SK-N-SH (cell line): ENCODE measurements around the gene LIAS. TPM values are rescaled to one million over a fixed set of nuclear protein-coding genes. Genes with fewer than 3 reads are reported as not detected.

Experiments
- CTCF ChIA-PET: fragments of 300-600, 350-600 bp; formaldehyde crosslinking; extraction: SDS; loops from one replicate; lab custom pipeline; 2021; lab: Yijun Ruan, JAX
- POLR2A ChIA-PET: fragments of 350-600 bp; sonication (Branson Sonifier 250); formaldehyde crosslinking; extraction: SDS; loops from one replicate; lab custom pipeline; 2020; ENCODE audit warnings: antibody characterized with exemption, inconsistent platforms; lab: Yijun Ruan, JAX
- DNase-seq: peaks from one replicate; pipeline ENCODE4 v3.0.0; 2012
- H2AFZ ChIP-seq: fragments of 200-600 bp; sonication (generic); 2 replicates; pipeline ENCODE4 v1.8.1; 2016; ENCODE audit warnings: antibody characterized with exemption, mild to moderate bottlenecking, low read depth
- H3F3A ChIP-seq: fragments of 200-600 bp; sonication (generic); replicated peaks from 2 replicates; pipeline ENCODE3; 2016; ENCODE audit warnings: antibody characterized with exemption, mild to moderate bottlenecking; ENCODE audit not compliant: insufficient read depth
- H3K27ac ChIP-seq, 2 experiments: fragments of 200-500 bp in 1 of 2; fragments of 200-600 bp in 1 of 2; sonication (Bioruptor generic) in 1 of 2; sonication (generic), shearing (Covaris generic) in 1 of 2; 2 replicates each; pipeline versions ENCODE4 v1.5.1 to v1.6.1; 2014 to 2016; ENCODE audit warnings: low read depth in 2 of 2, inconsistent platforms in 1 of 2, low read length in 1 of 2, mild to moderate bottlenecking in 1 of 2, mixed read lengths in 1 of 2
- H3K27me3 ChIP-seq: fragments of 200-600 bp; sonication (generic), shearing (Covaris generic); 2 replicates; pipeline ENCODE4 v1.6.1; 2016; ENCODE audit warnings: mixed run types; ENCODE audit not compliant: insufficient read depth
- H3K36me3 ChIP-seq, 2 experiments: fragments of 200-500 bp in 1 of 2; fragments of 200-600 bp in 1 of 2; sonication (Bioruptor generic) in 1 of 2; sonication (generic) in 1 of 2; replicated peaks in 1 of 2; 2 replicates each; pipeline versions ENCODE3 to v1.5.1; 2014 to 2016; ENCODE audit warnings: low read length in 1 of 2, mild to moderate bottlenecking in 1 of 2; ENCODE audit not compliant: insufficient read depth in 2 of 2, control insufficient read depth in 1 of 2
- H3K4me1 ChIP-seq, 2 experiments: fragments of 200-500 bp in 1 of 2; fragments of 200-600 bp in 1 of 2; sonication (Bioruptor generic) in 1 of 2; sonication (generic), shearing (Covaris generic) in 1 of 2; 2 replicates each; pipeline versions ENCODE4 v1.5.1 to v1.6.1; 2014 to 2016; ENCODE audit warnings: low read depth in 1 of 2, low read length in 1 of 2, mixed run types in 1 of 2; ENCODE audit not compliant: insufficient read depth in 2 of 2, control insufficient read depth in 1 of 2
- H3K4me2 ChIP-seq: fragments of 200-600 bp; sonication (generic), shearing (Covaris generic); 2 replicates; pipeline ENCODE4 v1.6.1; 2017; ENCODE audit warnings: mixed run types
- H3K4me3 ChIP-seq, 2 experiments: fragments of 200-500 bp in 1 of 2; fragments of 200-600 bp in 1 of 2; sonication (Bioruptor generic) in 1 of 2; sonication (generic), shearing (Covaris generic) in 1 of 2; 2 replicates each; pipeline versions ENCODE4 v1.5.1 to v1.8.1; 2014 to 2016; ENCODE audit warnings: low read depth in 2 of 2, inconsistent platforms in 1 of 2, low read length in 1 of 2, mild to moderate bottlenecking in 1 of 2, mixed read lengths in 1 of 2, moderate library complexity in 1 of 2
- H3K79me2 ChIP-seq: fragments of 200-600 bp; sonication (generic); 2 replicates; pipeline ENCODE4 v1.8.1; 2017; ENCODE audit warnings: mild to moderate bottlenecking; ENCODE audit not compliant: insufficient read depth
- H3K9ac ChIP-seq: fragments of 200-600 bp; sonication (generic); 2 replicates; pipeline ENCODE4 v1.6.1; 2017; ENCODE audit warnings: mixed run types
- H3K9me2 ChIP-seq: fragments of 200-600 bp; sonication (generic); 2 replicates; pipeline ENCODE4 v1.6.1; 2017; ENCODE audit warnings: mixed run types
- H3K9me3 ChIP-seq: fragments of 200-600 bp; sonication (generic); 2 replicates; pipeline ENCODE4 v1.6.1; 2017; ENCODE audit warnings: mixed run types, mild to moderate bottlenecking, moderate library complexity
- H4K20me1 ChIP-seq: fragments of 200-600 bp; sonication (generic); 2 replicates; pipeline ENCODE4 v1.6.1; 2017; ENCODE audit warnings: mild to moderate bottlenecking, mixed run types; ENCODE audit not compliant: insufficient read depth
- CHD2 ChIP-seq: fragments of 150-350 bp; IDR thresholded peaks from 2 replicates; pipeline ENCODE4 v1.6.1; 2018; ENCODE audit warnings: low read length; ENCODE audit not compliant: partially characterized antibody
- CTCF ChIP-seq: fragments of 200-600 bp; sonication (generic); IDR thresholded peaks from 2 replicates; pipeline ENCODE4 v1.6.1; 2017; ENCODE audit warnings: antibody characterized with exemption, mild to moderate bottlenecking, moderate library complexity
- ELF1 ChIP-seq: IDR thresholded peaks from 2 replicates; pipeline ENCODE4 v1.4.0; 2012
- FOXJ3 ChIP-seq: sonication (generic); formaldehyde crosslinking; IDR thresholded peaks from 2 replicates; pipeline ENCODE4 v1.5.1; 2020; ENCODE audit warnings: mild to moderate bottlenecking, missing genetic modification reagents
- GABPA ChIP-seq: IDR thresholded peaks from 2 replicates; pipeline ENCODE4 v1.4.0; 2012; ENCODE audit warnings: low read depth, mild to moderate bottlenecking
- IRF3 ChIP-seq: fragments of 150-350 bp; IDR thresholded peaks from 2 replicates; pipeline ENCODE4 v1.6.1; 2016; ENCODE audit warnings: mild to moderate bottlenecking, low read depth, low read length
- JUND ChIP-seq: IDR thresholded peaks from 2 replicates; pipeline ENCODE4 v1.4.0; 2012
- MXI1 ChIP-seq: IDR thresholded peaks from 2 replicates; pipeline ENCODE4 v1.6.1; 2012; ENCODE audit warnings: mild to moderate bottlenecking, low read depth, low read length, improper control_type of control experiment
- REST ChIP-seq: IDR thresholded peaks from 2 replicates; pipeline ENCODE4 v1.6.1; 2012; ENCODE audit warnings: mild to moderate bottlenecking, low read depth, low read length, moderate library complexity
- ZBTB33 ChIP-seq: IDR thresholded peaks from 2 replicates; pipeline ENCODE4 v1.4.0; 2012; ENCODE audit warnings: low read depth, borderline replicate concordance
- WGBS: methylation state at CpG from one replicate; pipeline ENCODE4 v1.1.6; 2017; ENCODE audit warnings: low lambda C conversion rate; 5-methylcytosine and 5-hydroxymethylcytosine counted together
- polyA plus RNA-seq, 3 experiments: library from polyadenylated mRNA; depleted of rRNA; stranded (reverse); fragments of >200 nt; gene quantifications; 2 replicates each; pipeline ENCODE4 v1.2.3, GENCODE V29; 2012
- small RNA-seq, 7 experiments: library from RNA; depleted of rRNA; stranded (forward); fragments of <200 nt; gene quantifications; one replicate each; pipeline ENCODE3, GENCODE V24; 2012

The LIAS gene
- polyA plus RNA-seq, 1 of the 3 experiments (the other 2 are of a cell fraction), result 9.2 TPM

GRCh38 chr4:39528061-39528465, 69.2 kb downstream of the LIAS start:
- Histone ChIP-seq H3K4me3 (peak overlapping the region; percentile 84 to 89), H3K79me2 (peaks cover 72% of the 10 kb centered on the region), H3K4me1 (peaks cover under 1 to 3% of the 10 kb centered on the region in 2 experiments; a peak in 2 of 4 replicates), H3F3A (peaks cover 9% of the 10 kb centered on the region), H3K9me2 (no peaks in the 10 kb centered on the region), H3K4me2 (peak overlapping the region; percentile 84), H3K9me3 (no peaks in the 10 kb centered on the region), H3K36me3 (peaks cover 0 to 38% of the 10 kb centered on the region in 2 experiments), H3K9ac (peak overlapping the region; percentile 94), H3K27ac (peak overlapping the region; percentile 92 to 96), H4K20me1 (no peaks in the 10 kb centered on the region)
- CTCF ChIA-PET, result interaction anchor here (1.9 kb wide), 1 partner anchor 59 kb away, joined by 8 read pairs; no protein-coding TSS in a partner anchor
- no peak for DNase-seq
- POLR2A ChIA-PET, result interaction anchor here (1.1 to 2.6 kb wide), 5 partner anchors 63 to 528 kb away, joined by 3 to 40 read pairs (median 3); partner anchors contain the start of genes SMIM14 and UBE2K
- under 1% methylated on average over 8 of the region's 21 CpGs for WGBS
- no peak for TF ChIP-seq CHD2
- TF ChIP-seq GABPA, result no peak
- TF ChIP-seq CTCF, result peak; percentile 0; the same call in 1 of the 2 replicates
- no peak for TF ChIP-seq JUND
- no peak for TF ChIP-seq ELF1
- TF ChIP-seq REST, result 0 out of 2 replicates have a peak, but pooled peaks have one; percentile 17
- no peak for TF ChIP-seq IRF3
- no peak for TF ChIP-seq ZBTB33
- no peak for TF ChIP-seq FOXJ3 (CRISPR knock-in tag)
- peak; percentile 73; the same call in 1 of the 2 replicates for TF ChIP-seq MXI1
- TF ChIP-seq, all 33 proteins: peak for 3
- H2AFZ ChIP-seq, result peak overlapping the region; percentile 24
- no peaks in the 10 kb centered on the region for H3K27me3 ChIP-seq

Small RNAs within 50 kb of the gene (small RNA-seq; reads per million reads assigned to genes)
- 0 reads per million in 7 experiments for gene MIR5591
- gene RF00019, result 0 reads per million in 7 experiments

Other genes starting within 250 kb of the LIAS start
- gene RFC1, start 92.7 kb upstream of the LIAS start, polyA plus RNA-seq (2012; rRNA removed), result 14.9 and 19.2 TPM in 2 replicates
- gene KLB, start 52.1 kb upstream of the LIAS start, polyA plus RNA-seq (2012; rRNA removed), result not detected in 2 replicates
- 1,564 and 2,425 TPM in 2 replicates for gene RPL9, start 134 bp upstream of the LIAS start, polyA plus RNA-seq (2012; rRNA removed)
- 41.4 and 41.6 TPM in 2 replicates for gene UGDH, start 68.4 kb downstream of the LIAS start, polyA plus RNA-seq (2012; rRNA removed)
- gene SMIM14, start 179.8 kb downstream of the LIAS start, polyA plus RNA-seq (2012; rRNA removed), result 11.1 and 12.6 TPM in 2 replicates
- 54.4 and 102 TPM in 2 replicates for gene UBE2K, start 239.1 kb downstream of the LIAS start, polyA plus RNA-seq (2012; rRNA removed)